ENCODE results near the gene NOPCHAP1.

Gene NOPCHAP1

GRCh38 chr12:105020241-105020962 is 34.3 kb downstream of the NOPCHAP1 start:
- no peak for DNase-seq (ENCODE audit: low spot score)

- no peak for DNase-seq (ENCODE audit: low spot score)
These were observed 38.8 kb downstream of the NOPCHAP1 start for GRCh38 chr12:105024928-105025327.

DNA sequence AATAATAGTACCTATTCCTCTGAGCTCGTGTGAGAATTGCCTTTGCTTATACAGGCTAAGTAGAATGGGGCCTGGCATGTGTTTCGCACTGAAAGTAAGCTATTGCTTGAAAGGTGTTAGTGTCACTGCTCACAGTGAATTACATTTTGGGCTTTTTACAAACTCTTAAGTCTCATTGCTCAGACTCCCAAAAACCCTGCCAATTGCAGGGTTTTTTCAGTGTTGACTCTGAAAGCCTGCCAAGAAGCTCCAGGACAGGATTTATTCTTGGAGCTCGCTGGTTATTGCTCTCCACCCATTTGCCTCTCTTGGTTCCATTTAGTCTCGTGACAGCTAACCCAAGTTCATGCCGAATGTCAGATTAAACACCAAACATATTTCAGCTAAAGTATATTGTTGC is 39.8 kb downstream of the NOPCHAP1 start:
- DNase-seq (ENCODE audit: low spot score) = no peak

DNA sequence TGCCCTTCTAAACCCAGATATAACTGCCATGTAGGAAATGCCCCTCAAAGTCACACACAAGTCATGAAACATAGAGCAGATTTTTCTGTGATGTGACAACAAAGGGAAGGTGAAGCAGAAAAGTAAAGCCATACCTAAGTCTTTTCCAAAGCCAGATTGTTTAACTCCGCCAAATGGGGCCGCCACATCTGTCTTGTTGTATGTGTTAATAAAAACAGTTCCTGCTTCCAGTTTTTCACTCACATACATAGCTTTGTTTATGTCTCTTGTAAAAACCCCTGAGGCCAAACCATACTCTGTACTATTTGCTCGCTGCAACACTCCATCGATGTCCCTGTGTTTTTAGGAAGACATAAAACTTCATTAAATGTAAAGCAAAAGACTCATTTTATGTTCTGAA is 40.3 kb downstream of the NOPCHAP1 start:
- DNase-seq (ENCODE audit: low spot score) = no peak

GRCh38 chr12:105030820-105031807 is 45.0 kb downstream of the NOPCHAP1 start:
- DNase-seq (ENCODE audit: low spot score) = no peak

DNA sequence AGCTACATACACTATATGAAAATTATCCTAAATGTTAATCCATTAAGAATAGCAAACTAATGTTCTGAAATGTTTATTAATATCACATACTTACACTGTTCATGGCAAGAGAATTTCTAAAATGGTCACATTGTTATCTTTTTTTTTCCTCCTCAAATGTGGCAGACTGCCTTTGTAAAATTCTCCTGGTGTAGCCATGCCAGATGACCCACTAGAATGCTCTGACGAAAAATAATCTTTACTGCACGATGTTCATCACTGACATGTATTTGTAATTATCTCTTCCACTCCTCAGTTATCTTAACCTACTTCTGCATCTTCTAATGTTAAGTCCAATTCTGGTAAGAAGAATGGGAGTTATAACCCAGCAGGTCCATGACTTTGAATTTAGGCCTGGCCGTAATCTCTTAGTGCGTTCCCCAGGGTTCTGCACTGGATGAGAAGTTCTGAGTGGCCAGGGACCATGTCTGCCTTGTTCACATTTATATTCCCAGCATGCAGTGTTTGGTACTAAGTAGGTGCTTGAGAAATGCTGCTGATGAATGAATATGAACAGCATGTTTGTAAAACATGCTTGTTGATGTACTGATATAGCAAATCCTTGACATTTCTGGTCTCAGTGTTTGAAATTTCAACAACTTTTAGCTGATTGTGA is 46.7 kb downstream of the NOPCHAP1 start:
- no peak for DNase-seq (ENCODE audit: low spot score)

- no peak for DNase-seq (ENCODE audit: low spot score)
These were observed 47.7 kb downstream of the NOPCHAP1 start for GRCh38 chr12:105033851-105034250.
